Measurements from ENCODE around the gene CLSTN2.

DNA sequence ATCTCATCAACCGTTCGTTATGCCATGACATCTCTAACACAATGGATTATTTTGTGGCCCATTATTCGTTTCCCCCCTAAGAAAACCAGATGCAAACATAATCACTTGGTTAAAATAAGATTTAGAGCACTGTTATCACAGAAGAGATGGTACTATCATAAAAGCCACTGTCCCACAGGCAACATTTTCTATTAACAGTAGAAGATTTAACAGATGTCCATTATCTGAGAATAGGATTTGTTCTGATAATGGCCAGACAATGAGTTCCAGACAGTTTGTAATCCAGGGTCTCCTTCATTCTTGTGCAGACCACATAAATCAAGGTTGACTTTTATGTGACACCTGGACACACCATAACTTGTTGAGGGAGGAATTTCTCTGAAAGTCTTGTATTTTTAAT is 153.1 kb downstream of the CLSTN2 start:
- TF ChIP-seq, protein P1, sequence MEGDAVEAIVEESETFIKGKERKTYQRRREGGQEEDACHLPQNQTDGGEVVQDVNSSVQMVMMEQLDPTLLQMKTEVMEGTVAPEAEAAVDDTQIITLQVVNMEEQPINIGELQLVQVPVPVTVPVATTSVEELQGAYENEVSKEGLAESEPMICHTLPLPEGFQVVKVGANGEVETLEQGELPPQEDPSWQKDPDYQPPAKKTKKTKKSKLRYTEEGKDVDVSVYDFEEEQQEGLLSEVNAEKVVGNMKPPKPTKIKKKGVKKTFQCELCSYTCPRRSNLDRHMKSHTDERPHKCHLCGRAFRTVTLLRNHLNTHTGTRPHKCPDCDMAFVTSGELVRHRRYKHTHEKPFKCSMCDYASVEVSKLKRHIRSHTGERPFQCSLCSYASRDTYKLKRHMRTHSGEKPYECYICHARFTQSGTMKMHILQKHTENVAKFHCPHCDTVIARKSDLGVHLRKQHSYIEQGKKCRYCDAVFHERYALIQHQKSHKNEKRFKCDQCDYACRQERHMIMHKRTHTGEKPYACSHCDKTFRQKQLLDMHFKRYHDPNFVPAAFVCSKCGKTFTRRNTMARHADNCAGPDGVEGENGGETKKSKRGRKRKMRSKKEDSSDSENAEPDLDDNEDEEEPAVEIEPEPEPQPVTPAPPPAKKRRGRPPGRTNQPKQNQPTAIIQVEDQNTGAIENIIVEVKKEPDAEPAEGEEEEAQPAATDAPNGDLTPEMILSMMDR (IDR thresholded peaks at IDR 0.05) = no peak
- TF ChIP-seq POLR2A (IDR thresholded peaks at IDR 0.05) = no peak
